ENCODE results near the gene CCT4. TPM values are rescaled to one million over a fixed set of nuclear protein-coding genes. Genes with fewer than 3 reads are reported as not detected.

The CCT4 gene
- total and polyA plus RNA-seq, 4 donors, result 48.3 to 120 (median 92.6) TPM

- ATAC-seq (ENCODE audit: insufficient read depth, low FRiP score), result no peak
- H3K4me3 ChIP-seq, result no peak overlapping the region
- no peaks in the 10 kb centered on the region for H3K27me3 ChIP-seq (ENCODE audit: control insufficient read depth in 3 of 3, insufficient read depth in 3 of 3, low read length in 2 of 3)
- H3K27ac ChIP-seq (ENCODE audit: low read depth in 1 of 2, low read length in 1 of 2), result no peak overlapping the region
- TF ChIP-seq, protein P1, sequence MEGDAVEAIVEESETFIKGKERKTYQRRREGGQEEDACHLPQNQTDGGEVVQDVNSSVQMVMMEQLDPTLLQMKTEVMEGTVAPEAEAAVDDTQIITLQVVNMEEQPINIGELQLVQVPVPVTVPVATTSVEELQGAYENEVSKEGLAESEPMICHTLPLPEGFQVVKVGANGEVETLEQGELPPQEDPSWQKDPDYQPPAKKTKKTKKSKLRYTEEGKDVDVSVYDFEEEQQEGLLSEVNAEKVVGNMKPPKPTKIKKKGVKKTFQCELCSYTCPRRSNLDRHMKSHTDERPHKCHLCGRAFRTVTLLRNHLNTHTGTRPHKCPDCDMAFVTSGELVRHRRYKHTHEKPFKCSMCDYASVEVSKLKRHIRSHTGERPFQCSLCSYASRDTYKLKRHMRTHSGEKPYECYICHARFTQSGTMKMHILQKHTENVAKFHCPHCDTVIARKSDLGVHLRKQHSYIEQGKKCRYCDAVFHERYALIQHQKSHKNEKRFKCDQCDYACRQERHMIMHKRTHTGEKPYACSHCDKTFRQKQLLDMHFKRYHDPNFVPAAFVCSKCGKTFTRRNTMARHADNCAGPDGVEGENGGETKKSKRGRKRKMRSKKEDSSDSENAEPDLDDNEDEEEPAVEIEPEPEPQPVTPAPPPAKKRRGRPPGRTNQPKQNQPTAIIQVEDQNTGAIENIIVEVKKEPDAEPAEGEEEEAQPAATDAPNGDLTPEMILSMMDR (IDR thresholded peaks at IDR 0.05; ENCODE audit: control extremely low read depth, extremely low read depth), result no peak
- H3K36me3 ChIP-seq (ENCODE audit: control insufficient read depth in 4 of 4, insufficient read depth in 4 of 4, low read length in 4 of 4), result peaks cover 0 to 14% (median 0%) of the 10 kb centered on the region in 4 donors
- no peaks in the 10 kb centered on the region for H3K4me1 ChIP-seq (ENCODE audit: control insufficient read depth in 5 of 5, insufficient read depth in 5 of 5, low read length in 5 of 5)
- DNase-seq, result no peak
- no peak overlapping the region for H3K9ac ChIP-seq (ENCODE audit: insufficient read depth in 1 of 2, low read length in 2 of 2)
- 87 to 91% methylated on average over 11 of the region's 11 CpGs for WGBS, 2 donors
- no peaks in the 10 kb centered on the region for H3K9me3 ChIP-seq (ENCODE audit: control insufficient read depth in 4 of 4, insufficient read depth in 3 of 4, low read length in 3 of 4)
Observed at GRCh38 chr2:61832183-61832841, 56.1 kb downstream of the CCT4 start.

- no peaks in the 10 kb centered on the region for H3K4me1 ChIP-seq (ENCODE audit: control insufficient read depth in 5 of 5, insufficient read depth in 5 of 5, low read length in 5 of 5)
- DNase-seq (no peak), ATAC-seq (ENCODE audit: insufficient read depth, low FRiP score) (no peak)
- H3K4me3 ChIP-seq, result no peak overlapping the region
- TF ChIP-seq, protein P1 (IDR thresholded peaks at IDR 0.05; ENCODE audit: control extremely low read depth, extremely low read depth), result no peak
- no peak overlapping the region for H3K27ac ChIP-seq (ENCODE audit: low read depth in 1 of 2, low read length in 1 of 2)
- no peaks in the 10 kb centered on the region for H3K36me3 ChIP-seq (ENCODE audit: control insufficient read depth in 4 of 4, insufficient read depth in 4 of 4, low read length in 4 of 4)
- no peak overlapping the region for H3K9ac ChIP-seq (ENCODE audit: insufficient read depth in 1 of 2, low read length in 2 of 2)
- H3K9me3 ChIP-seq (ENCODE audit: control insufficient read depth in 4 of 4, insufficient read depth in 3 of 4, low read length in 3 of 4), result no peaks in the 10 kb centered on the region
- no peaks in the 10 kb centered on the region for H3K27me3 ChIP-seq (ENCODE audit: control insufficient read depth in 3 of 3, insufficient read depth in 3 of 3, low read length in 2 of 3)
- WGBS, 2 donors, result 96 to 100% methylated on average over 2 of the region's 2 CpGs
Observed at GRCh38 chr2:61822255-61822654, 66.2 kb downstream of the CCT4 start.

Small RNA genes lying within 50 kb of the gene (small RNA-seq; reads per million reads assigned to genes)
- not detected for gene RF00019 (ENCODE audit: low replicate concordance)

Other genes with a start within 250 kb of the CCT4 start
- 10 to 100 TPM in 1 of 2 donors, 1 to 10 TPM in 1; 3.7 to 11.1 TPM for gene FAM161A, start 34.6 kb downstream of the CCT4 start, total RNA-seq
- gene FAM161A, start 34.6 kb downstream of the CCT4 start, polyA plus RNA-seq, result 1 to 10 TPM in 1 of 2 donors, under 1 TPM in 1; 0.94 to 2.6 TPM
- gene COMMD1, start 17.0 kb upstream of the CCT4 start, total RNA-seq, result 10 to 100 TPM; 32.3 to 41.7 TPM
- gene COMMD1, start 17.0 kb upstream of the CCT4 start, polyA plus RNA-seq, result 10 to 100 TPM; 31.0 to 38.1 TPM

Measured in lung (tissue), 13 donors.